Measurements from ENCODE around the gene RSPH1. TPM values are rescaled to one million over a fixed set of nuclear protein-coding genes. Genes with fewer than 3 reads are reported as not detected.

RSPH1 gene
- total and polyA plus RNA-seq, 2 of the 8 experiments (the other 6 are each of a cell fraction or from before 2014, with no cell fraction given) = 0.24 TPM; not detected in 1

- Histone ChIP-seq H4K5ac (ENCODE audit: insufficient read length, low read depth, low read length) (no peak overlapping the region), H2AK5ac (ENCODE audit: low read depth, low read length) (no peak overlapping the region), H3K9me3 (ENCODE audit: insufficient read depth in 2 of 2, low read depth in 1 of 2, low read length in 1 of 2) (0 out of 4 replicates have a peak, but pooled peaks cover 0 to 2% of the 10 kb centered on the region in 2 experiments), H4K8ac (ENCODE audit: extremely low read depth, insufficient read depth, low read length) (no peak overlapping the region), H2BK120ac (replicated peaks; ENCODE audit: low read depth, low read length) (no peak overlapping the region), H3K27me3 (replicated peaks in 1 of 4; ENCODE audit: control insufficient read depth in 3 of 4, extremely low read depth in 1 of 4, insufficient read depth in 3 of 4, low read length in 3 of 4) (no peaks in the 10 kb centered on the region; a peak in 1 of 7 replicates), H3K56ac (replicated peaks; ENCODE audit: insufficient read length, low read depth, low read length) (no peak overlapping the region), H3K36me3 (ENCODE audit: control insufficient read depth in 2 of 4, insufficient read depth in 4 of 4, low read length in 3 of 4) (no peaks in the 10 kb centered on the region), H3K4me1 (replicated peaks in 1 of 4; ENCODE audit: control insufficient read depth in 3 of 4, insufficient read depth in 4 of 4, low read length in 3 of 4) (no peaks in the 10 kb centered on the region), H3K79me2 (ENCODE audit: control insufficient read depth in 1 of 2, insufficient read depth in 2 of 2, low read length in 2 of 2) (no peaks in the 10 kb centered on the region), H3K4me3 (ENCODE audit: extremely low read depth in 1 of 4, insufficient read depth in 2 of 4, low read depth in 3 of 4, low read length in 4 of 4) (no peak overlapping the region), H3K27ac (ENCODE audit: low read depth, low read length) (no peak overlapping the region), H2BK15ac (ENCODE audit: low read length) (no peak overlapping the region), H3K79me1 (ENCODE audit: low read depth, low read length) (no peaks in the 10 kb centered on the region), H4K91ac (replicated peaks; ENCODE audit: insufficient read length, low read length) (no peak overlapping the region), H2AFZ (ENCODE audit: low read length) (no peak overlapping the region), H3K4me2 (ENCODE audit: insufficient read depth in 1 of 2, low read depth in 2 of 2, low read length in 2 of 2) (no peak overlapping the region), H3K4ac (replicated peaks; ENCODE audit: insufficient read length, low read depth, low read length) (no peak overlapping the region), H3K23ac (ENCODE audit: insufficient read length) (no peak overlapping the region), H3K18ac (ENCODE audit: extremely low read depth, low read length) (no peak overlapping the region), H2BK12ac (ENCODE audit: low read depth, low read length) (no peak overlapping the region), H3K9ac (replicated peaks in 1 of 4; ENCODE audit: extremely low read depth in 1 of 4, low read depth in 3 of 4, low read length in 3 of 4) (no peak overlapping the region), H2BK5ac (ENCODE audit: low read depth, low read length) (no peak overlapping the region), H3K23me2 (ENCODE audit: low read depth, low read length) (no peaks in the 10 kb centered on the region), H2BK20ac (ENCODE audit: low read length) (no peak overlapping the region), H4K20me1 (replicated peaks in 1 of 2; ENCODE audit: control insufficient read depth in 1 of 2, insufficient read depth in 2 of 2, low read length in 2 of 2) (no peaks in the 10 kb centered on the region), H3K14ac (ENCODE audit: insufficient read length) (no peak overlapping the region)
- POLR2A ChIA-PET (ENCODE audit: partially characterized antibody) = no interaction called here
- DNase-seq (ENCODE audit: low read depth in 1 of 2, low spot score in 2 of 2) (no peak), FAIRE-seq (no peak)
- CTCF ChIA-PET (ENCODE audit: partially characterized antibody) = interaction anchor here (1.2 to 2.6 kb wide), 2 partner anchors 11 to 111 kb away, joined by 3 to 8 read pairs; partner anchors contain the start of gene TFF3
- WGBS, 2 experiments (ENCODE audit: extremely low coverage in 1 of 2, insufficient coverage in 1 of 2, insufficient read length in 1 of 2, insufficient replicate concordance in 2 of 2, low coverage in 1 of 2, low lambda C conversion rate in 2 of 2, missing lambda C conversion rate in 1 of 2) = 87% methylated on average over 4 of the region's 4 CpGs; no CpG with 5 or more reads in 1 of the 2 experiments
- TF ChIP-seq GTF2F1 (IDR thresholded peaks at IDR 0.05; ENCODE audit: borderline replicate concordance, low read depth, low read length) = no peak
- no peak for TF ChIP-seq CEBPB (IDR thresholded peaks at IDR 0.05; ENCODE audit: low read depth, low read length)
- TF ChIP-seq KDM5A (IDR thresholded peaks at IDR 0.05; ENCODE audit: low read length) = no peak
- no peak for TF ChIP-seq CHD2 (IDR thresholded peaks at IDR 0.05; ENCODE audit: low read length)
- TF ChIP-seq BRCA1 (IDR thresholded peaks at IDR 0.05; ENCODE audit: low read depth, low read length) = no peak
- no peak for TF ChIP-seq CTBP2 (IDR thresholded peaks at IDR 0.05; ENCODE audit: borderline replicate concordance, insufficient read depth, insufficient read length, low read length)
- TF ChIP-seq RAD21 (IDR thresholded peaks at IDR 0.05 in 1 of 2, conservative IDR thresholded peaks at IDR 0.05 in 1 of 2; ENCODE audit: low read depth in 2 of 2, low read length in 2 of 2) = no peak
- no peak for TF ChIP-seq ZNF274 (IDR thresholded peaks at IDR 0.05; ENCODE audit: borderline replicate concordance, extremely low read depth, low read length)
- TF ChIP-seq CHD1 (IDR thresholded peaks at IDR 0.05; ENCODE audit: low read depth, low read length) = no peak
- TF ChIP-seq CREB1 (IDR thresholded peaks at IDR 0.05) = no peak
- TF ChIP-seq BACH1 (IDR thresholded peaks at IDR 0.05; ENCODE audit: low read length) = no peak
- TF ChIP-seq KDM1A (IDR thresholded peaks at IDR 0.05; ENCODE audit: borderline replicate concordance, low read length) = no peak
- no peak for TF ChIP-seq CBX8 (IDR thresholded peaks at IDR 0.05; ENCODE audit: borderline replicate concordance, low read depth, low read length)
- TF ChIP-seq TCF12 (IDR thresholded peaks at IDR 0.05; ENCODE audit: low read depth, low read length) = no peak
- no peak for TF ChIP-seq CBX5 (IDR thresholded peaks at IDR 0.05; ENCODE audit: low read depth, low read length)
- no peak for TF ChIP-seq RFX5 (IDR thresholded peaks at IDR 0.05; ENCODE audit: borderline replicate concordance, low read depth, low read length)
Measured at GRCh38 chr21:42425591-42425990, 70.4 kb downstream of the RSPH1 start.

Data from H1 (cell line).